ENCODE results near the gene AHDC1. TPM values are rescaled to one million over a fixed set of nuclear protein-coding genes. Genes with fewer than 3 reads are reported as not detected.

AHDC1 gene
- total and polyA plus RNA-seq, 2 of the 13 experiments (the other 11 are each of a cell fraction or from before 2014, with no cell fraction given), result 1.0 to 2.7 TPM

GRCh38 chr1:27507960-27508665 is 95.8 kb downstream of the AHDC1 start (continued):
- TF ChIP-seq ZBTB46 (CRISPR knock-in tag; IDR thresholded peaks at IDR 0.05; ENCODE audit: borderline replicate concordance) (no peak), ZBTB8A (CRISPR knock-in tag; IDR thresholded peaks at IDR 0.05; ENCODE audit: borderline replicate concordance, low read depth) (no peak), POLR2A (IDR thresholded peaks at IDR 0.05; ENCODE audit: insufficient read depth in 1 of 2, low read depth in 2 of 2, low read length in 2 of 2) (no peak), EHMT2 (IDR thresholded peaks at IDR 0.05; ENCODE audit: borderline replicate concordance, low read depth, low read length) (no peak), ATRX (CRISPR knock-in tag; IDR thresholded peaks at IDR 0.05; ENCODE audit: borderline replicate concordance) (no peak), SMAD9 (CRISPR knock-in tag; IDR thresholded peaks at IDR 0.05) (no peak), ZBTB14 (CRISPR knock-in tag; IDR thresholded peaks at IDR 0.05) (no peak), ZNF768 (CRISPR knock-in tag; IDR thresholded peaks at IDR 0.05) (peak; percentile 41; the same call in 1 of the 2 replicates), KDM5A (IDR thresholded peaks at IDR 0.05; ENCODE audit: borderline replicate concordance, low read length) (no peak), ZNF234 (CRISPR knock-in tag; conservative IDR thresholded peaks at IDR 0.05) (no peak), ZNF34 (CRISPR knock-in tag; IDR thresholded peaks at IDR 0.05; ENCODE audit: borderline replicate concordance) (no peak), SNAPC4 (CRISPR knock-in tag; IDR thresholded peaks at IDR 0.05) (no peak), PHB2 (IDR thresholded peaks at IDR 0.05; ENCODE audit: partially characterized antibody) (no peak), ZNF609 (CRISPR knock-in tag; IDR thresholded peaks at IDR 0.05; ENCODE audit: borderline replicate concordance) (no peak), ZKSCAN5 (CRISPR knock-in tag; IDR thresholded peaks at IDR 0.05) (no peak)

All from HepG2 (cell line).